Keratinocyte (primary cell): ENCODE data around the gene ATL2. TPM values are rescaled to one million over a fixed set of nuclear protein-coding genes. Genes with fewer than 3 reads are reported as not detected.

Source experiments
- DNase-seq: peaks from one replicate; pipeline ENCODE4 v3.0.0-alpha.2; 2011; ENCODE audit warnings: low read depth, missing footprints, low spot score
- FAIRE-seq: peaks from 2 replicates; lab custom pipeline; 2011; peaks lifted over from hg19 to GRCh38; lab: Jason Lieb, UNC
- H2AFZ ChIP-seq: 2 replicates; pipeline ENCODE4 v1.6.0; 2012; ENCODE audit warnings: low read length, control low read depth, inconsistent platforms; ENCODE audit not compliant: control insufficient read depth
- H3K27ac ChIP-seq: 2 replicates; pipeline ENCODE4 v1.5.1; 2011; ENCODE audit warnings: low read length; ENCODE audit not compliant: control insufficient read depth, insufficient read depth
- H3K27me3 ChIP-seq: 3 replicates; pipeline ENCODE4 v1.6.0; 2011; ENCODE audit warnings: low read length; ENCODE audit not compliant: control insufficient read depth, insufficient read depth; ENCODE audit errors: extremely low read depth
- H3K36me3 ChIP-seq, 2 experiments: 2 replicates in 1 of 2; 3 replicates in 1 of 2; pipeline ENCODE4 v1.5.1; 2011; ENCODE audit warnings: low read length in 2 of 2, mild to moderate bottlenecking in 1 of 2; ENCODE audit not compliant: control insufficient read depth in 2 of 2, insufficient read depth in 2 of 2; ENCODE audit errors: extremely low read depth in 1 of 2
- H3K4me1 ChIP-seq: 3 replicates; pipeline ENCODE4 v1.5.1; 2011; ENCODE audit warnings: low read length; ENCODE audit not compliant: control insufficient read depth, insufficient read depth; ENCODE audit errors: extremely low read depth
- H3K4me2 ChIP-seq: 3 replicates; pipeline ENCODE4 v1.6.0; 2011; ENCODE audit warnings: low read depth, low read length; ENCODE audit not compliant: control insufficient read depth, insufficient read depth; ENCODE audit errors: extremely low read depth
- H3K4me3 ChIP-seq, 3 experiments: fragments of 200-600 bp in 1 of 3; sonication (generic) in 1 of 3; 2 replicates in 2 of 3; 3 replicates in 1 of 3; pipeline ENCODE4 v1.5.1; 2011 to 2016; ENCODE audit warnings: low read length in 3 of 3, mild to moderate bottlenecking in 3 of 3, control low read depth in 2 of 3, inconsistent platforms in 1 of 3, low read depth in 1 of 3, mixed read lengths in 1 of 3, mixed run types in 1 of 3, moderate library complexity in 1 of 3; ENCODE audit not compliant: control insufficient read depth in 2 of 3, insufficient read depth in 2 of 3; ENCODE audit errors: extremely low read depth in 1 of 3
- H3K79me2 ChIP-seq: 2 replicates; pipeline ENCODE4 v1.6.0; 2012; ENCODE audit warnings: low read length; ENCODE audit not compliant: control insufficient read depth, insufficient read depth
- H3K9ac ChIP-seq: 3 replicates; pipeline ENCODE4 v1.6.0; 2011; ENCODE audit warnings: low read length; ENCODE audit not compliant: control insufficient read depth, insufficient read depth; ENCODE audit errors: extremely low read depth
- H3K9me1 ChIP-seq: 3 replicates; pipeline ENCODE4 v1.6.0; 2011; ENCODE audit warnings: low read length; ENCODE audit not compliant: control insufficient read depth, insufficient read depth; ENCODE audit errors: extremely low read depth
- H3K9me3 ChIP-seq: 2 replicates; pipeline ENCODE4 v1.5.1; 2012; ENCODE audit warnings: low read depth, low read length; ENCODE audit not compliant: control insufficient read depth
- H4K20me1 ChIP-seq: 3 replicates; pipeline ENCODE4 v1.6.0; 2011; ENCODE audit warnings: low read length; ENCODE audit not compliant: control insufficient read depth, insufficient read depth; ENCODE audit errors: extremely low read depth
- EZH2 ChIP-seq: IDR thresholded peaks from one replicate; pipeline ENCODE4 v1.6.1; 2012; ENCODE audit warnings: inconsistent platforms, mild to moderate bottlenecking, low read length, moderate library complexity
- dilution Hi-C: fragments of 300-500 bp; cut with MboI; formaldehyde crosslinking; loops from one replicate; pipeline ENCODE4 v1.7.0; 2020; ENCODE audit warnings: low sequenced_read_pairs; ENCODE audit not compliant: extremely low pct_ligation_motif_present
- polyA plus RNA-seq, 5 experiments: library from polyadenylated mRNA; depleted of rRNA in 3 of 5; stranded (reverse) in 3 of 5; stranded (forward) in 1 of 5; unstranded in 1 of 5; fragments of >200 nt; gene quantifications; 1 replicate in 1 of 5; 2 replicates in 3 of 5; 3 replicates in 1 of 5; pipeline versions ENCODE4 v1.2.1 to v1.2.3, GENCODE V29; 2011 to 2012; ENCODE audit warnings: missing spikeins in 2 of 5, low read depth in 1 of 5, low replicate concordance in 1 of 5
- TF ChIP-seq, protein P1 (sequence below), 3 experiments: IDR thresholded peaks in 1 of 3; conservative IDR thresholded peaks in 1 of 3; optimal IDR thresholded peaks in 1 of 3; 2 replicates in 2 of 3; 3 replicates in 1 of 3; pipeline versions ENCODE3 to v1.5.1; 2011; ENCODE audit warnings: low read length in 3 of 3, mild to moderate bottlenecking in 3 of 3, moderate library complexity in 2 of 3, control low read depth in 1 of 3, inconsistent platforms in 1 of 3; ENCODE audit not compliant: insufficient read depth in 2 of 3; ENCODE audit errors: extremely low read depth in 1 of 3

Gene ATL2
- polyA plus RNA-seq, 1 donor (not counting 4 experiments of a cell fraction or from before 2014, with no cell fraction given): 83.2 TPM

DNA sequence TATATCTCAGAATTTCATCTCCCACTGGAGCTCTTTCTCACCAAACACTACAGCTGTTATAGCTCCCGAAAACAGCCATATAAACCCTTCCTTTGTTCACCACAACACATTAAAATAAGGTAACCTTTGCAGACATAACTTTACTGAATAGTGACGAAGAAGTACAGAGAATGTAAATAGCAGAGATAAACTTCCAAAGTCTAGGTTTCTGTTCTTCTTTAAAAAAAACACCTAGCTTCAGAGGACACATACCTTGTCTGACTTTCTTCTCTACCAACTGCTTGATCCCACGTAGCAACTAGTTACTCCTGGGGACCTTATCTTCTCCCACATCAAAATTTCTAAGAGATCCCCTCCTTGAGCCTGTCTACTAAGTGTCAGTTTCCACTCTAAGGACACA is 32.3 kb downstream of the ATL2 start:
- peaks cover 7 to 16% of the 10 kb centered on the region in 2 experiments for H3K36me3 ChIP-seq

DNA sequence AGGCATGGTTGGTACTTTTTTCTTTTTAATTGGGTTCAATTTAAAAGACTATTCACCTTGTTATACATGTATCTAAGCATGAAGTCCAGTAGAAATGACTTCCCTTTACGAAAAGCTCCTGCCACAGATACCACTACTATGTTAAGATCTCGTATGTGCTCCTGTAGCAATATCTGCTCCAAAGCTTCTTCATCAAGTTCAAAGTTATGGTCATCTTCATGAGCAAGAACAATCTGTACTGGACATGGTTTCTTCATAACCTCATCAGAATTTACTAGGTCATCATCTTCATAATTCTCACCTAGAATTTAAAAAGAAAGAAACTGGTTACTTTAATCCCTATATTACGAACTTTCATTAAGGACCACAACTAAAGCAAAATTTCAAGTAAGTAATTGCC is 33.9 kb downstream of the ATL2 start:
- Histone ChIP-seq H3K9me1 (no peaks in the 10 kb centered on the region), H4K20me1 (peaks cover 2% of the 10 kb centered on the region), H3K27me3 (no peaks in the 10 kb centered on the region), H3K4me1 (no peaks in the 10 kb centered on the region), H3K4me3 (no peak overlapping the region), H2AFZ (no peak overlapping the region), H3K27ac (no peak overlapping the region), H3K9me3 (no peaks in the 10 kb centered on the region), H3K4me2 (no peak overlapping the region), H3K9ac (no peak overlapping the region), H3K36me3 (peaks cover 7 to 16% of the 10 kb centered on the region in 2 experiments), H3K79me2 (peaks cover 62% of the 10 kb centered on the region)
- FAIRE-seq (no peak), DNase-seq (no peak)
- TF ChIP-seq EZH2: no peak
- TF ChIP-seq, protein P1, sequence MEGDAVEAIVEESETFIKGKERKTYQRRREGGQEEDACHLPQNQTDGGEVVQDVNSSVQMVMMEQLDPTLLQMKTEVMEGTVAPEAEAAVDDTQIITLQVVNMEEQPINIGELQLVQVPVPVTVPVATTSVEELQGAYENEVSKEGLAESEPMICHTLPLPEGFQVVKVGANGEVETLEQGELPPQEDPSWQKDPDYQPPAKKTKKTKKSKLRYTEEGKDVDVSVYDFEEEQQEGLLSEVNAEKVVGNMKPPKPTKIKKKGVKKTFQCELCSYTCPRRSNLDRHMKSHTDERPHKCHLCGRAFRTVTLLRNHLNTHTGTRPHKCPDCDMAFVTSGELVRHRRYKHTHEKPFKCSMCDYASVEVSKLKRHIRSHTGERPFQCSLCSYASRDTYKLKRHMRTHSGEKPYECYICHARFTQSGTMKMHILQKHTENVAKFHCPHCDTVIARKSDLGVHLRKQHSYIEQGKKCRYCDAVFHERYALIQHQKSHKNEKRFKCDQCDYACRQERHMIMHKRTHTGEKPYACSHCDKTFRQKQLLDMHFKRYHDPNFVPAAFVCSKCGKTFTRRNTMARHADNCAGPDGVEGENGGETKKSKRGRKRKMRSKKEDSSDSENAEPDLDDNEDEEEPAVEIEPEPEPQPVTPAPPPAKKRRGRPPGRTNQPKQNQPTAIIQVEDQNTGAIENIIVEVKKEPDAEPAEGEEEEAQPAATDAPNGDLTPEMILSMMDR (optimal IDR thresholded peaks at IDR 0.05 in 1 of 3, IDR thresholded peaks at IDR 0.05 in 1 of 3, conservative IDR thresholded peaks at IDR 0.05 in 1 of 3; ENCODE audit: extremely low read depth in 1 of 3, insufficient read depth in 2 of 3, low read length in 3 of 3): no peak
- dilution Hi-C loops: loop anchor here (25.0 kb wide), 1 partner anchor 169 kb away; no protein-coding TSS in a partner anchor

More for the DNA sequence above, 32.3 kb downstream of the ATL2 start:
- FAIRE-seq: no peak
- H3K4me3 ChIP-seq: no peak overlapping the region
- TF ChIP-seq, protein P1 (optimal IDR thresholded peaks at IDR 0.05 in 1 of 3, IDR thresholded peaks at IDR 0.05 in 1 of 3, conservative IDR thresholded peaks at IDR 0.05 in 1 of 3; ENCODE audit: extremely low read depth in 1 of 3, insufficient read depth in 2 of 3, low read length in 3 of 3): no peak
- no peak for TF ChIP-seq EZH2
- H2AFZ ChIP-seq: no peak overlapping the region
- dilution Hi-C loops: loop anchor here (25.0 kb wide), 1 partner anchor 167 kb away; no protein-coding TSS in a partner anchor
- no peaks in the 10 kb centered on the region for H3K4me1 ChIP-seq
- H3K9ac ChIP-seq: no peak overlapping the region
- peaks cover 64% of the 10 kb centered on the region for H3K79me2 ChIP-seq
- no peaks in the 10 kb centered on the region for H3K9me1 ChIP-seq
- no peak overlapping the region for H3K4me2 ChIP-seq
- H3K9me3 ChIP-seq: no peaks in the 10 kb centered on the region
- peaks cover 3% of the 10 kb centered on the region for H4K20me1 ChIP-seq
- no peaks in the 10 kb centered on the region for H3K27me3 ChIP-seq
- no peak overlapping the region for H3K27ac ChIP-seq
- DNase-seq: no peak
